Large intestine (tissue), 3 donors: ENCODE results near the gene HECW1. TPM values are rescaled to one million over a fixed set of nuclear protein-coding genes. Genes with fewer than 3 reads are reported as not detected.
A peak's percentile ranks its signal among the peaks of the same experiment; 100 is the strongest.

Experiments
- DNase-seq, 2 donors: peaks; one replicate each; pipeline versions ENCODE4 v3.0.0 to v3.0.0-alpha.2; 2013
- H3K27ac ChIP-seq: one replicate; pipeline ENCODE4 v1.5.1; 2013; ENCODE audit warnings: low read length
- H3K27me3 ChIP-seq: 2 replicates; pipeline ENCODE4 v1.6.1; 2013; ENCODE audit warnings: low read length; ENCODE audit not compliant: control insufficient read depth, insufficient read depth
- H3K36me3 ChIP-seq: 2 replicates; pipeline ENCODE4 v1.6.1; 2013; ENCODE audit warnings: low read length; ENCODE audit not compliant: control insufficient read depth, insufficient read depth
- H3K4me1 ChIP-seq: one replicate; pipeline ENCODE4 v1.6.1; 2013; ENCODE audit warnings: low read length; ENCODE audit not compliant: control insufficient read depth, insufficient read depth
- H3K4me3 ChIP-seq: one replicate; pipeline ENCODE4 v1.5.1; 2013; ENCODE audit warnings: low read length
- H3K9me3 ChIP-seq: one replicate; pipeline ENCODE4 v1.6.1; 2013; ENCODE audit warnings: mild to moderate bottlenecking, low read depth, low read length, moderate library complexity; ENCODE audit not compliant: control insufficient read depth
- WGBS: methylation state at CpG from one replicate; pipeline ENCODE4 v1.1.5; 2013; ENCODE audit warnings: low lambda C conversion rate; ENCODE audit not compliant: insufficient coverage; 5-methylcytosine and 5-hydroxymethylcytosine counted together
- polyA plus RNA-seq: library from polyadenylated mRNA; unstranded; fragments of 120-200 nt; gene quantifications from one replicate; pipeline ENCODE4 v1.2.1, GENCODE V29; 2013

The HECW1 gene
- polyA plus RNA-seq, 1 donor, result 0.36 TPM

DNA sequence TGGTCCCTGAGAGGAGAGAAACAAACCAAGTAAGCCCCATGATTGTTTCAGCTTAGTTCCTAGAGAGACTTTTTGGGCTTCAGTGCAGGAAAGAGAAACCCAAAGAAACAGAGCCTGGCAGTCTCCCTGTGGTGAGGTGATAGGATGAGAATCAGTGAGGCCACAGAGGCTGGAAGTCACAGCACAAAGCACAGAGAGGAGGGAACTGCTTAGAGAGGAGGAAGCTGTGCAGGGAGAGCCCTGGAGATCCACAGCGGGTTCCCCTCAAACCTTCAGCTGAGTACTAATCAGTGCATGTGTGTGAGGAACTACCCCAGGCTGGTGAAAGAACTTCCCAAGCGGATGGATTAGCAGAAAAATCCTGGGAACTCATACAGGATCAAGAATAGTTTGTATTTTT lies 27.4 kb upstream of the HECW1 start:
- Histone ChIP-seq H3K36me3 (no peaks in the 10 kb centered on the region), H3K4me3 (no peak overlapping the region), H3K9me3 (no peaks in the 10 kb centered on the region), H3K27me3 (peaks cover 2% of the 10 kb centered on the region), H3K4me1 (no peaks in the 10 kb centered on the region), H3K27ac (no peak overlapping the region)
- WGBS, result no CpG with 5 or more reads among the region's 2 CpGs
- no peak for DNase-seq

DNA sequence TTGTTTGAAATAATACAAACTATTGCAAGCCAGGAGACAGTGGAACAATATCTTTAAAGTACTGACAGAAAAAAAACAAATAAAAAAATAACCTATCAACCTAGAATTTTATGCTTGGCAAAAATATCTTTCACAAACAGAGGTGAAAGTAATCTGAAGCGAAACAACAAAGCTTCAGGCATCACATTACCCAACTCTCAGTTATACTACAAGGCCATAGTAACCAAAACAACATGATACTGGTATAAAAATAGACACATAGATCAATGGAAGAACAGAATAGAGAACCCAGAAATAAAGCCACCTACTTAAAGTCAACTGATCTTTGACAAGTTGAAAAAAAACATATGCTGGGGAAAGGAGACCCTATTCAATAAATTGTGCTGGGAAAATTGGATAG lies 26.5 kb upstream of the HECW1 start:
- no peak overlapping the region for H3K4me3 ChIP-seq
- H3K36me3 ChIP-seq, result no peaks in the 10 kb centered on the region
- WGBS, result no CpG with 5 or more reads among the region's 1 CpG
- H3K27ac ChIP-seq, result no peak overlapping the region
- no peaks in the 10 kb centered on the region for H3K9me3 ChIP-seq
- H3K4me1 ChIP-seq, result no peaks in the 10 kb centered on the region
- H3K27me3 ChIP-seq, result peaks cover 2% of the 10 kb centered on the region
- no peak for DNase-seq

DNA sequence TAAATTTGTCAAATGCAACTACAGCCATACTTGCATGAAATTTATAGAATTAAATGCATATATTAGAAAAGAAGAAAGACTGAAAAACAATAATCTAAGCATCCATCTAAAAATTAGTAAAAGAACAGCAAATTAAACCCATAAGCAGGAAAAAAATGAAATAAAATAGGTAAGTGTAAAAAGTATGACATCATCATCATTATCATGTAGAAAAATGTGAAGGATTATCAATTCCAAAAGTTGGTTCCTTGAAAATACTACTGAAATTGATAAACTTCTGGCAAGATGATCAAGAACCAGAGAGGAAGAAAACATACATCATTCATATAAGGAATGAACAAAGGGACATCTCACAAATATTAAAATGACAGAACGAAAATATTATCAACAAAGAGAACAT lies 19.6 kb upstream of the HECW1 start:
- WGBS, result 100% methylated on average over 1 of the region's 1 CpG
- H3K4me1 ChIP-seq, result no peaks in the 10 kb centered on the region

DNA sequence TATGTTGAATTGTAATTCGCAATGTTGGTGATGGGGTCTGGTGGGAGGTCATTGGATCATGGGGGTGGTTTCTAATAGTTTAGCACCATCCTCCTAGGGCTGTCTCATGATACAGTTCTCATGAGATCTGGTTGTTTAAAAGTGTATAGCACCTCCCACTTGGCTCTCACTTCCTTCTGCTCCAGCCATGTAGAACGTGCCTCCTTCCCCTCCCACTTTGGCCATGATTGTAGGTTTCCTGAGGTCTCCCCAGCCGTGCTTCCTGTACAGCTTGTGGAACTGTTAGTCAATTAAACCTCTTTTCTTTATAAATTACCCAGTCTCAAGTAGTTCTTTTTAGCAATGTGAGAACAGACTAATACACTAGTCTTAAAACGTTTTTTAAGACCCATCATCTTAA lies 15.6 kb upstream of the HECW1 start:
- no peak overlapping the region for H3K4me3 ChIP-seq
- H3K27me3 ChIP-seq, result no peaks in the 10 kb centered on the region
- no peaks in the 10 kb centered on the region for H3K4me1 ChIP-seq
- DNase-seq, result no peak
- no peaks in the 10 kb centered on the region for H3K9me3 ChIP-seq
- no peaks in the 10 kb centered on the region for H3K36me3 ChIP-seq
- H3K27ac ChIP-seq, result no peak overlapping the region
- WGBS, result 88% methylated on average over 2 of the region's 4 CpGs

More for the DNA sequence above, 19.6 kb upstream of the HECW1 start:
- Histone ChIP-seq H3K9me3 (no peaks in the 10 kb centered on the region), H3K27ac (no peak overlapping the region), H3K27me3 (peaks cover 2% of the 10 kb centered on the region), H3K4me3 (no peak overlapping the region), H3K36me3 (no peaks in the 10 kb centered on the region)
- DNase-seq, result no peak

DNA sequence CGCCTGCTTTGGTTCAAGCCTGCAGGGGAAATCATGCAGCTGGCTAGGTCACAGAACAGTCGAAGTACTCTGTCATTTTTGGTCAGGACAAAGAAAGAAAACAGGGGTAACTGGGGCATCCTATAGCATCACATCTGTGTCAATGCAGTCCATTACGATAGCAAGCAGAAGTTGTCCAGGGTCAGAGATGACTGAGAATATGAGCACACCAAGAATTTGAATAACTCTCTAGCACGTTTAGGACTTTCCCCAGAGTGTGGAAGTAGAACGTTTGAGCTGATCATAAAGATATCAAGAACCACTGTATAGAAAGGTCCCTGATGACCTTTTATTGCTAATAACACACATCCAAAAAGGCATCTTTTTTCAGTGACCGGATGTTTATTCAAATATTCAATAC lies 12.7 kb upstream of the HECW1 start:
- 100% methylated on average over 1 of the region's 6 CpGs for WGBS
- H3K36me3 ChIP-seq, result no peaks in the 10 kb centered on the region

DNA sequence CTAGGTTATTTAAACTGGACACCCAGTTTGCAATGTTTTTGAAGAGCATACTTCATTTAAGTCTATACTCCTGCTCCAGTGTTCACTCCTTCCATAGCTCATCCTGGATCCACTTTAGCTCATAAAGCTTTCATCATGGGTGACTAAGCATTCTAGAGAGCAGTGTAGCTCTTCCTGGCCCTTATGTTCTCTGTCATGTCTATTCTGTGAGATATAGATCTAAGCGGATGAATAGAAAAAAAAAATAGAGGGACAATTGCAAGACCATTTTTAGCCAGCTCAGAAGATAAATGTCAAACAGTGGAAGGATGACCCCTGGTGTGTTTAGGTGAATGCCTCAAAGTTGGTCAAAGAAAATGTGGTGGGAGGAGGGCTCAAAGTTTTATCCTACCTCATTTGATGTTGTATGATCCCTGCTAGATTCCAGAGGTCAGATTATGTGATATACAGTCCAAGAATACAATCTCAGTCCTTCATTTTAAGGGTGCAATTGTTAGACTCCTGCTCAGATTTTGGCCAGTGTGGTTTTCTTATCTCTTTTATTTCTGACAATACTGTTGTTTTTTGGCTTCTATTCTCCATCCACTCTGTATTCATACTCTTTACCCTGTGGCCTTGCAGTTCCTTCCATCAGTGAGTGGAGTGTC lies 7.5 kb upstream of the HECW1 start:
- no peak for DNase-seq
- 83% methylated on average over 1 of the region's 1 CpG for WGBS
- H3K27me3 ChIP-seq, result peaks cover 6% of the 10 kb centered on the region
- H3K4me3 ChIP-seq, result no peak overlapping the region
- no peaks in the 10 kb centered on the region for H3K9me3 ChIP-seq
- no peaks in the 10 kb centered on the region for H3K36me3 ChIP-seq
- no peak overlapping the region for H3K27ac ChIP-seq
- H3K4me1 ChIP-seq, result no peaks in the 10 kb centered on the region

More for the DNA sequence above, 12.7 kb upstream of the HECW1 start:
- Histone ChIP-seq H3K4me3 (no peak overlapping the region), H3K27me3 (peaks cover 2% of the 10 kb centered on the region), H3K27ac (no peak overlapping the region), H3K4me1 (no peaks in the 10 kb centered on the region), H3K9me3 (no peaks in the 10 kb centered on the region)
- DNase-seq, result no peak

DNA sequence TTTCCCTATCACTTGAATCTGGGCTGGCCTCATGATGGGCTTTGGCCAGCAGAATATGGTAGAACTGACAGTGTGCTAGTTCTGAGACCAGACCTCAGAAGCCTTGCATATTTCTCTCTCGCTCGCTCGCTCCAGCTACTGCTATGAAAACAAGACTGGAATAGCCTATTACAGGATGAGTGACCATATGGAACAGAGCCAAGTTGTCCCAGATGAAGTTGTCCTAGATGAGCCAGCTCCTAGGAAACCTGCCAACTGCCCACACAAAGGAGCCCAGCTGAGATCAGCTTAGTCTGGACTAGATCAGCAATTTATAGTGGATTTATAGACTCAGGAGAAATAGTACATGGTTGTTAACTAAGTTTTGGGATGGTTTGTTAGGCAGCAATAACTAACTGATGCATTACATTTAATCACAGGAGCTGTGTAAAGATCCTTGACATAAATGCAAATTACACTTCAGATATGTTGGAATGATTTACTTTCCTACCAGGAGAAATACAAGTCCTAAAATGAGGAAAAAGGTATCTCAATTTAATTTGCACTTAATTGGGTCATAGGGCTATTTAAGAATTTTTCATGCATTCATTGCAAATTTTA lies 6.8 kb upstream of the HECW1 start:
- no peaks in the 10 kb centered on the region for H3K4me1 ChIP-seq
- no peak overlapping the region for H3K27ac ChIP-seq
- no CpG with 5 or more reads among the region's 3 CpGs for WGBS
- DNase-seq, result no peak
- no peaks in the 10 kb centered on the region for H3K9me3 ChIP-seq
- H3K27me3 ChIP-seq, result peaks cover 12% of the 10 kb centered on the region
- no peaks in the 10 kb centered on the region for H3K36me3 ChIP-seq
- no peak overlapping the region for H3K4me3 ChIP-seq

DNA sequence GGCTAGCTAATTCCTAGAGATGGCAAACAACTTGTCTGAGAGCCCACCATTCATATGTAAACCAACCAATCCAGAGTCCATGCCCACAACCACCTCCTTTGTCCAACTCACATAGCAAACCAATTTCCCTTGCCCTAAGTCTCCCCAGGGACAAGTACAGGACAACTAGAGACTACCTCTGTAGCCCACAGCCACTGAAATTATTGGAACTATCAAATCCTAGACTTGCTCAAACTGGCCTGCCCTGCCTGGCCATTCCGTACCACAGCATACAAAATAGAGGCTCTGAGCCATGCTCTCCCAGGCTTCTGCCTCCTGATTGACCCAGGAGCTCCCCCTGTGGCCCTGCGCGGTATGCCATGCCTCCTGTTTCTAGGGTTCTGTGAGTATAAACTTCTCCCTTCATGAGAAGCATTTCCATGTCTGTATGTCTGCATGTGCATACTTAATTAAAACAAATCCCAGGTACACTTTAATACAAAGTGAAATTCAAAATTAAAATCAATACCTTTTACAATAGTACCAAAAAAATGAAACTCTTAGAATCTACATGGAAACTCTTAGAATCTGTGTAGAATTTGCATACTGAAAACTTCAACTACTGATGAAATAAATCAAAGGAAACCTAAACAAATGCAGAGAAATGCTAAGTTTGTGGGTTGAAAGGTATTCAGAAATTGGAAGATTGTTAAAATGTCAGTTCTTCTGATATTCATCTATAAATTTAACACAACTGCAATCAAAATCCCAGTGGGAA lies 4.0 kb upstream of the HECW1 start:
- H3K36me3 ChIP-seq, result no peaks in the 10 kb centered on the region
- no peaks in the 10 kb centered on the region for H3K4me1 ChIP-seq
- no CpG with 5 or more reads among the region's 3 CpGs for WGBS
- peak; percentile 26 for DNase-seq
- no peak overlapping the region for H3K4me3 ChIP-seq
- H3K9me3 ChIP-seq, result peaks cover 4% of the 10 kb centered on the region
- no peak overlapping the region for H3K27ac ChIP-seq
- peaks cover 39% of the 10 kb centered on the region for H3K27me3 ChIP-seq

DNA sequence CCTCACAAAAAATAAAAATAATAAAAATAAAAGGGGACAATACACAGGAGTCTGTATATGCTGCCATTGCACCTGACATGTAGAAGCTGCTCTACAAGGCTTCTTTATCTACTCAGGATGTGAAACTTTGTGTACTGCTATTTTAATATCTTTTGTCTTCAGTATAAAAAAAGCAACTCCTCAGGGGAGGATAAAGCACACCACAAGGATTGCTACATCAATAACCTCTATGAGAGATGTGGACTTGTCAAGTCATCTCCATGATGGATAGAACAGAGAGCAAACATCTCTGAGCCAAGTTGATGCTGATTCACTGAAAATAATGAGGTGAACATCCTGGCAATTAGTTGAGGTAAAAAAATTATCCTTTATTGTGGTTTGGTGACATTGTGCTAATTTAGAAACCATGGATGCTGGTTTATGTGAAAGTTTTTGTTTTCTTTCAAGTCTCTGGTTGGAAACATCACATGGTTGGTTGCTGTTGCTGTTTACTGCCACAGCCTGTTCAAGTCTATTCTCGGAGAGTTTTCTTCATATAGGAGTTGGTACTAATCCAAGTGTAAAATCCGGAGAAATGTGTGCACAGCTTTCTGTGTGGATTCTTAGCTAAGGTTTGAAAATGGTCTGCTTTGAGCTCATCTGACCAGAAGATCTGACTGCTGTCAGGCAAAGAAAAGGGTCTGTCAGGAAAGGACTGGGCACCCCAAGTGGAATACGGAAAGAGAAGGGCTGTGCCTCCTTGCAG lies 1.5 kb upstream of the HECW1 start:
- WGBS, result 40% methylated on average over 1 of the region's 3 CpGs
- no peak for DNase-seq
- Histone ChIP-seq H3K4me1 (no peaks in the 10 kb centered on the region), H3K27ac (no peak overlapping the region), H3K27me3 (peaks cover 59% of the 10 kb centered on the region), H3K9me3 (peaks cover 4% of the 10 kb centered on the region), H3K36me3 (no peaks in the 10 kb centered on the region), H3K4me3 (no peak overlapping the region)
